MM.1S (cell line): Measurements from ENCODE around the gene PLPP3.

Source experiments
- EZH2phosphoT487 ChIP-seq: fragments of 300-600 bp; sonication (generic); IDR thresholded peaks from 2 replicates; pipeline ENCODE4 v1.6.1; 2018; ENCODE audit warnings: antibody characterized with exemption, low read length
- TF ChIP-seq, protein P1 (sequence below): fragments of 300-600 bp; sonication (generic); IDR thresholded peaks from 2 replicates; pipeline ENCODE4 v1.5.1; 2016; ENCODE audit warnings: antibody characterized with exemption, low read length, mixed read lengths

DNA sequence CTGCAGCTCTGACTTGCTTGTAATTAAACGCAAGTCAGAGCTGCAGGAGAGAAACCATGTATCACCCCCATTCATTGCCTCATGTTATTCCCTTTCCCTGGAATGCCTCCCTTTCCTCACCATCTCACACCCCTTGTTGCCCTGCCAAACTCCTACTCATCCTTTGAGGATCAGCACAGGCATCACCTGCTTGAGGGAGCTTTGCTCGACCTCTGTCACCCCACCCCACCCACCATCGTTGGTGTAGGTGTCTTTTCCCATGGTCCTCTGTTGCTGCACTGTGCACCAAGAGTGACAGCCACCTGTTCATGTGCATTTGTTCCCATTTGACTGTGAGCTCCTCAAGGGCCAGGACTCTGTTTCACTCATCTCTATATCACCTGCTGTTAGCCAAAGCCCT, 117.2 kb downstream of the PLPP3 start:
- TF ChIP-seq, protein P1, sequence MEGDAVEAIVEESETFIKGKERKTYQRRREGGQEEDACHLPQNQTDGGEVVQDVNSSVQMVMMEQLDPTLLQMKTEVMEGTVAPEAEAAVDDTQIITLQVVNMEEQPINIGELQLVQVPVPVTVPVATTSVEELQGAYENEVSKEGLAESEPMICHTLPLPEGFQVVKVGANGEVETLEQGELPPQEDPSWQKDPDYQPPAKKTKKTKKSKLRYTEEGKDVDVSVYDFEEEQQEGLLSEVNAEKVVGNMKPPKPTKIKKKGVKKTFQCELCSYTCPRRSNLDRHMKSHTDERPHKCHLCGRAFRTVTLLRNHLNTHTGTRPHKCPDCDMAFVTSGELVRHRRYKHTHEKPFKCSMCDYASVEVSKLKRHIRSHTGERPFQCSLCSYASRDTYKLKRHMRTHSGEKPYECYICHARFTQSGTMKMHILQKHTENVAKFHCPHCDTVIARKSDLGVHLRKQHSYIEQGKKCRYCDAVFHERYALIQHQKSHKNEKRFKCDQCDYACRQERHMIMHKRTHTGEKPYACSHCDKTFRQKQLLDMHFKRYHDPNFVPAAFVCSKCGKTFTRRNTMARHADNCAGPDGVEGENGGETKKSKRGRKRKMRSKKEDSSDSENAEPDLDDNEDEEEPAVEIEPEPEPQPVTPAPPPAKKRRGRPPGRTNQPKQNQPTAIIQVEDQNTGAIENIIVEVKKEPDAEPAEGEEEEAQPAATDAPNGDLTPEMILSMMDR: no peak
- no peak for TF ChIP-seq EZH2phosphoT487
